GM19324 (cell line): ENCODE results near the gene HOXA3.

ENCODE experiments used
- ATAC-seq: cut with Tn5 transposase; IDR thresholded peaks from one replicate; pipeline ENCODE4 v1.9.1; 2021; ENCODE audit warnings: mild to moderate bottlenecking, moderate library complexity; ENCODE audit not compliant: unreplicated experiment, low FRiP score

HOXA3 gene

DNA sequence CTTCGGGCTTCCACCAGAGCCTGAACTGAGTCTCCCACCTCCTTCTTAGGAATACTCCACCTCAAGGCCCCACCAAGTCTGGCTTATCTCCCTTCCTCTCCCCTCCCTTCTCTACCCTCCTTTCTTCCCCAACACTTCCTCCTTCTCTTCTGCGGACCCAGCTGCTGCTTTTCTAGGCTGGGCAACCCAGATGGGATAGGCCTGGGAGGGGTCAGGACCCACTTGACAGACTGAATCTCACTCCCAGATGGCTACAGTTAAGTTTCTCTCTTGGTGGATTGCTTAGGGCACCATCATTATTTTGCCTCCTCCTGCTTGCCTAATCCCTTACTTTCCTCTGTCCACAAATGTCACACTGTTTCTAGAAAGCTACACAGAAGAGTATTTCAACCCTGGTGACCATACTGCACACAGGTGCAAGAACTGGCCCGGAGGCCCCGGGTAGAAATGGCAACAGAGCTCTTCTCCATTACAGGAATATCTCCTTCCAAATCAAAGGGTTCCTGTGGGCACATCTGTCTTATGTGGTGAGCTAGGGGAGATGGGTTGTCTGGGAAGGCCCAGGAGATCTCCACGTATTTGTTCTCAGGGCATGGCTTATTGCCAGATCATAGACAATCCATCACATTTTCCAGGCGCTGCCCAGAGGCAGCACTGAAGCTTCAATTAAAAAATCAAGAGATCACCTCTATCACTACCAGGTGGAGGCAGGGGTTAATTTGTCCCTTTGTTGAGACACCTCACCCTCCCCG, 37.8 kb upstream of the HOXA3 start:
- no peak for ATAC-seq

DNA sequence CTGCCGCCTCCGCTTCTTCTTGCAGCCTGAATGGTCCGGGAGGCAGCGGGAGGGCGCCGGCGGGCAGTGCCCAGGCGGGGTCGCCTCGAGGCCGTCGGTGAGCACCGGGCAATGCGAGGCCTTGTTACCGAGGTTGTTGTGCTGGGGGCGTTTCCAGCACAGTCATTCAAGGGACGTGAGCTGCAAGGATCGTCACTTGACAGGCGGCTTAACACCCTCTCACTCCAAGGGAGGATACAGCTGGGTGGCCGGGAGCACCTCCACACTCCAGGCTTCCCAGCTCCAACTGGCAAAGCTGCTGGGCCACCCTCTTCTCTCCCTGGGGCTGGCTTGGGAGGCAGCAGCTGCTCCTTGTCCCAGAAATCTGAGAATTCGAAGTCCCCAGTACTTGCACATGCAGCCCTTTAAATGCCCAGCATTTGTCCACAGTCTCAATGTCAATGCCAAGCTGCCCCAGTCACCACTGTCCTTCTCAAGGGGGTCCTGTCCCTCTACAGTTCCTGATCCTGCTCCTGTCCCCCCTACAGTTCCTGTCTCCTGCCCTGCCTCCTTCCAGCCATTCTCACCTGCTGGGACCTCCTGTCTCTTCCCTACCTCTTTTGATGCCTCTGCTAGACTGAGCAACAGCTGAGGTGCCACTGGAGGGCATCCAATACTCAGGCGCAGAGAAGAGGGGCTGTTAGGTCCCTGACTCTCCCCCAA, 37.1 kb upstream of the HOXA3 start:
- ATAC-seq, result no peak

DNA sequence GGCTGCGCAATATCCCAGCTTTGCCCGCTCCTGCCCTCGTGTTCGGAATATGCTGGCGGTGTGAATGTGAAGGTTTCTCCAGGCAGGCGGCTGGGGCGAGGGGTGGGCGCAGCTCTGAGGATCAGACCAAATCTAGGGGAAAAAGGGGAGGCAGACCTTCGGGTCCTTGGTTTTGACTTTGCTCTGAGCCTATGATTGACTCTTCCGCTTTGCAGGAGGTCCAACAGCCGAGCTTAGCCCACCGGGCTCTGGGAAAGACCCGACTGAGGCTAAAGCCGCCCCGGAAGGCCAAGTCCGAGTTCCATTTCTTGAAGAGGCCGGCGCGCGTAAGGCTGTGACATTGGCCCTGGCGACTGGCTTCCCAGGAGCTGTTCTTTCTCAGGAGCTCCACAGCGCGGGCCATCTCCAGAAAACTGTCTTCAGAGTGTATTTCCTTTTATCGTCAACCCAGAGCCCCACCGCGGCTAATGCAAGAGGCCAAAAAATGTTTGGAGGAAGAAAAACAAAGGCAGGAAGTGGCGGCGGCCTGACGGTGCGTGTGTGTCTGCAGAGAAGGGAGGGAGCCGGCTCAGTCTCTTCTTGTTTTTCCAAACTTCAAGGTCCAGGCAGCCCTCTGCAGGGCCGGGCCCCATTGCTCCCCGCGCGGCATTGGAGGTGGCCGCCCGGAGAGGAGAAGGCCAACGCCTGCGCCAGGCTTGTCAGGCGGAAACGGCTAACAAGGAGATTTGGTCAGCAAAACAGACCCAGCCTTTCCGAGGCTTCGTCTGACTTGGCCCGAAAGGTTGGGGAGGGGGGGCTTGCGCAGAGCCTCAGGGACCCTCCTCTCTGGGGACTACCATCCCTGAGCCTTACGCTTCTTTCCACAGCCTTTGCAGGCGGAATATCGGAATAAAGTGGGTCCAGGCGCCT, 36.3 kb upstream of the HOXA3 start:
- ATAC-seq, result no peak

DNA sequence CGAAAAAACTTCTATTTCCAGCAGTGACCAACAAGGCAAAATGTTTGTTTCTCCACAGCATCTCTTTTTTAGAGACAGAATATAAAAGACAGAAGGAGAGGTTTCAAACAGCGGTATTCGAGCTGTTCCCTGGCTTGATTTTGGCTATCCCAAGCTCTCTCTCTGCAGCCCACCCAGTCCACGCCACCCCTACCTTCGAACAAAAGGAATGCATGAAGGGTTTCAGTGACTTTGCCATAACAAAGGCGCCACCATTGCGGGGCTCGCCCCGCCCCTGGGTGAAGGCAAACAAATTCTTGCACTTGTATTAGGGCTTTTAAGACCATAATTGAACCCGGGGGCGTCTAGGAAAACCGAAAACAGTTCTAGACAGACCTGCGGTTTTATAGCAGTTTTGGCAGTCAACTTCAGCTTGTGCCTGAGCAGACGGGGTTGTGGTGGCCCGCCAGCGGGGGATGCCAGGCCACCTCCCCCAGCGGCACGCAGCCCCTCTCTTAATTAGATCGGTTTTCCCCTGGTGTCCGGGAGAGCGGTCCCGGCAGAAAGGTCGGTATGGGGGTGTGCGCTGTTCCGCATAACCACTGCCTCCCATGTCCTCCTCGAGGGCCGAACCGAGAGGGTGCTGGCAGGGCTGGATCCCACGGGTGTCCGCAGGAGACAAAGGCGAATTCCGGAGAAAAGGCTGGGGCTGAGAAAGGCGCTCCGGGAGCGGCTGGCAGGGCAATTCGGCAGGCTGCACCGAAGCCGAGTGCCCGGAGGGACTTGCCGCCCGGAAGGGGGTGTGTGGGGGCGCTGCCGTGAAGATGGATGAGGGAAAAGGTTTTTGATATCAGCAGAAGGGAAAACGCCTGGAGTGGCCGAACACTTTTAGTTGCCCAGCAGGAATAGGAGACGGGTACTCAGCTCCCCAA, 35.3 kb upstream of the HOXA3 start:
- no peak for ATAC-seq

DNA sequence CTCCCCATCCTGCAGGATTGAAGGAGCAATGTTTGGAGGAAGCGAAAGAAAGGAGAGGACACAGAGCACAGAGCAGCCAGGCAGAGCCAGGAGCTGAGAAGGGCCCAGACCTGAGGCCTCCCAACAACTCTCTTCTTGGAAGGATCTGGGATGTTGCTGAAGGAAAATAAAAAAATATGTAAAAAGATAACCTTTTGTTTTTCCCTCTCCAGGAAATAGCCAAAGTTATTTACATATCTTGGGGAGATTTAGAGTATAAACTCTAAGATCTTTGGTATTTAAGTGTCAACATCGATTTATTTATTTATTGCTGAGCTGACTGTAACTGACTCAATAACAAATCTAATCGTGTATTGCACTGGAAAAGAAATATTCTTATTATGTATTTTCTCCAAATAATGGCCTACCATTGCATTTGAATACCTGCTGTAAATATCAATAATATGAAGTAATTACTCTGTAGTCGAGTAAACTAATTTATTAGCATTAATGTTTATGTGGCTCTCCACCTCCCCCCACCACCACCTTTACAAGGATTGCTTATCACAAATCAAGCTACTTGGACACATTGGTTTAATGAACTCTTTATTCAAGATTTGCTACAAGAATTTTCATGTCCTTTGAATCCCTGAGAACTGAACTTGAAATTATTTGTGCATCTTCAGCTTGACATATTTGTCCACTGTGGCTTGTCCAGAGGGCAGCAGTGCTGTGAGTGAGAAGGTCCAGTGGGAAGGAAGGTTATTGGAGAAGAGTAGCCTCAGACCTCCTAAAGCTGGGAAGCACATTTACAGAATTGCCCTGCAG, 34.5 kb upstream of the HOXA3 start:
- ATAC-seq, result no peak

- no peak for ATAC-seq
Measured at GRCh38 chr7:27185854-27186667, 33.7 kb upstream of the HOXA3 start.

DNA sequence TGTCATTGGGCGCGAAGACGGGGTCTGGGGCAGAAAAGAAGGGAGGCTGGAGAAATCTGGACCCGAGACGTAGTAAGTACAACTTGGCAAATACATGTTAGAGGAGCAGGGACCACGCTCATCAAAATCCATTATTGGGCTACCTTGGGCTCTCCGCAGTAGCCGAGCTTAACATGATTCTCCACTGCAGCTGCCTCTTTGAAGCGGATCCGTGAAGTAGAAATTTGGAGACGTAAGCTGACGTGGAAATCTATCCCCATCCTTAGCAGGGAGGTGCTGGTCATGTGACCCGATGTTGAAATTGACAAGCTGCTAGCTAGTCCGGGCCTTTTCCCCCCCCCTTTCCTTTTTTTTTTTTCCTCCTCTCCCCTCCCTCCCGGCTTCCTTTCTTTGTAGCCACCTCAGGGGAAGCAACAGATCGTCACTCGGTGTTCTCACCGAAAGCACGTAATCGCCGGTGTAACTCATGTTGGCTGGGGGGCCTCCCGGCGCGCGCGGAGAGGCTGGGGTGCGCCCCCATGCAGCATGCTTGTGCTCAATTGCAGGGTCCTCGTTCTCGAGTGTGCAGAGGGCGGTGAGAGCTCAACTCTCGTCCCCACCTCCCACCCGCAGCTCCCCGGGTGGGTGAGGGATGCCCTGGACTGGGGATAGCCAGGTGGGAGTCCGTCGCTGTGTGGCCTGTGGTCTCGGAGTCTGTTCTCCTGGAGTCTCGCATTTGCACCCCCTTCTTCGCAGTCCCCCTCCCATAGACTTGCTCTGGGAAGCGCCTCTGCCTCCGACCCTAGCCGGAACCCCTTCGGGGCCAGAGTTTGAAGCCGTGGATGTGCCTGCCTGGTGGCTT, 32.9 kb upstream of the HOXA3 start, which contains the start of gene HOXA11:
HOXA11 (minus strand) TSS at position 220 of the 841 bp plus-strand sequence; CDS start at position 132, 88 bp downstream.
- ATAC-seq, result no peak

DNA sequence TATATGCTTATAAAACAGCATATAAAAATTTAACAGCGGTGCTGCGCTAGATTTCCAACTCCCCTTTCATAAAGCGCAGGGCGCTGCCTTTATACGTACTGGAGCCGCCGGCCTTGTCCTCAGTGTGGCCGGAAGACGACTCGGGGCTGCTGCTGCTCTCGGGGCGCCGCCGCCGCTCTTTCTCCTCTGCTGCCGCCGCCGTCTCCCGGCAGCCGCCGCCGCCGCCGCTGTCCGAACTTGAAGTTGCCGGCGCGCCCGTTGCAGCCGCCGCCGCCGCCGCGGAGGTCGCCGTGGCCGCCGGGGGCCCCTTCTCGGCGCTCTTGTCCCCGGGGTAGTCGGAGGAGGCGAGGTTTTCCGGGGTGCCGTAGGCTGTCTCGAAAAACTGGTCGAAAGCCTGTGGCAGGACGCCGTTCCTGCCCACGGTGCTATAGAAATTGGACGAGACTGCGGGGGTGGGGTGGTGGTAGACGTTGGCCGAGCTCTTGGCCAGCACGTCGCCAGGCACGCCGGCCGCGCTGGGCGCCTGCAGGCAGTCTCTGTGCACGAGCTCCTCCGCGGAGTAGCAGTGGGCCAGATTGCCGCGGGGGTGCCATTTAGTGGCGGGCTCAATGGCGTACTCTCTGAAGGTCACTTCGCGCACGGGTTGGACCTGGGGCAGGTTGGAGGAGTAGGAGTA, 32.1 kb upstream of the HOXA3 start:
- no peak for ATAC-seq

DNA sequence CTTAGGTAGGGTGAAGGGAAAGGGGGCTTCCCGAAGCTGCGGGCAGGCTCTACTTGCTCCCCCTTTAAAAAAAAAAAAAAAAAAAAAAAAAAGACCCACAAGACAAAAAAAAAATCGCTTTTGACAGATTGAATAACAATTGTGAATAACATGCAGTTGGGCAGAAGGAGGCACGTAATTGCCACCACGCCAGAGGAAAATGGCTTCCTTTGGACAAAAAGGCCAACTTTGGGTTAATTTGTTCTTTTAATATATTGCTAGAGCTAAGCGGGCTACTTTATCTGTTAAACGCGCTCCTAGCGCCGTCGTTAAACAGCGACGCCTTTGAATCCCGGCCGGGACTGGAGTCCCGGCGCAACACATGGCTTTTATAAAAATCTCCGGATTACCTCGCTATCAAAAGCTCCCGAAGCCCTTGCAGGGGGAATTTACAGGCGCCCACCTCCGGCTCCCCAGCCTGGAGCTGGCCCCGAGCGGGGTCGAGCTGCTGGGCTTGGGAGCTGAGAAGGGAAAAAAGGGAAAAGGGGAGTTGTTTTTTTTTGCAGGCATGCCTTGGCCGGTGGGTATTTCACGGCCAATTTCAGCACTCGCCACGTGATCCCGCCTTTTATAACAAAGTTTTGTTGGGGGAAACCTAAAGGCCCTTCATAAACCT, 31.4 kb upstream of the HOXA3 start:
- no peak for ATAC-seq

DNA sequence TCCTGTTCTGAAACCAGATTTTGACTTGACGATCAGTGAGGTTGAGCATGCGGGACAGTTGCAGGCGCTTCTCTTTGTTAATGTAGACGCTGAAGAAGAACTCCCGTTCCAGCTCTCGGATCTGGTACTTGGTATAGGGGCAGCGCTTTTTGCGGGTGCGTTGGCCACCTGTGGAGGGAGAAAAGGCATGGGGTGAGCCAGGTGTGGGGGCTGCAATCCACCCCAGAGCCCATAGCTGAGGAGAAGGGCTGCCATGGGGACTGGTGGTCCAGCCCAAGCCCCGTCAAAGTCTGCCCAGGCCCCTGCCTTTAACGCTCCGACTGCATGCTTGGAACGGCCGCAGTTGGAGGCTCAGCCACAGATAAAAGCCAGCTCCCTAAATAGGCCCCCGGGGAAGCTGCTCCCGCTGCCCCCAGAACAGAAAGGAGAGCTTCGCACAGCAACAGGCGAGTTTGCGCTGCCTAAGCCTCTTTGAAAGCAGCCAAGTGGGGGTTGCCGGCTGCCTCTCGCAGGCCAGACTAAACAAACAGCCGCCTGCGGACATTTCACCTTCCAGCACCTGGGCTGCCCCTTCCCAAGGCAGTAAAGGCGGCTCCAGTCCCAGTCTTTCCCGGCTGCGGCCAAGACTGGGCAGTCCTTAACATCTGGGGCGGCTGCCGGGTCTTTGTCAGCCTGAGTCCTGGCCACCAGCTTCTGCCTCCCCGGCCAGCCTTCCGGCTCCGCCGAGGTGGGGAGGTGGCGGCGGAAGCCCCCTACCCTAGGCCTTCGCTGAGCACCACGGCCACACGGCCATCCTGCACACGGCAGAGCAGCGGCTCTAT, 30.7 kb upstream of the HOXA3 start:
- no peak for ATAC-seq

- no peak for ATAC-seq
Measured at GRCh38 chr7:27182285-27182841, 30.0 kb upstream of the HOXA3 start.

- ATAC-seq, result no peak
Measured at GRCh38 chr7:27181795-27182275, 29.5 kb upstream of the HOXA3 start.

- no peak for ATAC-seq
Measured at GRCh38 chr7:27180431-27181420, 28.3 kb upstream of the HOXA3 start.
